ENCODE measurements around the gene NEDD9.

NEDD9 gene

GRCh38 chr6:11196511-11197174, 35.8 kb downstream of the NEDD9 start:
- Histone ChIP-seq H3K9me2 (replicated peaks; ENCODE audit: insufficient read depth, low read length) (no peaks in the 10 kb centered on the region), H3K79me2 (ENCODE audit: low read length) (no peaks in the 10 kb centered on the region; the same call in 1 of the 2 replicates), H3K36me3 (replicated peaks; ENCODE audit: insufficient read depth, low read length) (no peaks in the 10 kb centered on the region), H3K4me1 (ENCODE audit: low read length) (peaks cover 15% of the 10 kb centered on the region), H3K4me2 (ENCODE audit: low read depth, low read length) (no peak overlapping the region), H3K9ac (ENCODE audit: low read length) (no peak overlapping the region), H3K27ac (ENCODE audit: low read length) (no peak overlapping the region), H3F3A (ENCODE audit: insufficient read depth, low read length) (peaks cover 11% of the 10 kb centered on the region), H3K4me3 (ENCODE audit: low read length) (no peak overlapping the region), H4K20me1 (ENCODE audit: insufficient read depth, low read length) (no peaks in the 10 kb centered on the region), H2AFZ (ENCODE audit: low read length) (no peak overlapping the region), H3K27me3 (replicated peaks; ENCODE audit: insufficient read depth, low read length) (no peaks in the 10 kb centered on the region), H3K9me3 (replicated peaks; ENCODE audit: insufficient read depth, low read length) (no peaks in the 10 kb centered on the region)
- no peak for DNase-seq
- TF ChIP-seq EZH2phosphoT487 (IDR thresholded peaks at IDR 0.05; ENCODE audit: low read length): no peak
- TF ChIP-seq EZH2 (optimal IDR thresholded peaks at IDR 0.05; ENCODE audit: low read depth, low read length): no peak
- no peak for TF ChIP-seq CTCF (IDR thresholded peaks at IDR 0.05; ENCODE audit: low read length)

GRCh38 chr6:11194356-11195218, 37.9 kb downstream of the NEDD9 start:
- Histone ChIP-seq H3K27me3 (replicated peaks; ENCODE audit: insufficient read depth, low read length) (no peaks in the 10 kb centered on the region), H3K4me2 (ENCODE audit: low read depth, low read length) (no peak overlapping the region), H3K9me3 (replicated peaks; ENCODE audit: insufficient read depth, low read length) (no peaks in the 10 kb centered on the region), H3K4me3 (ENCODE audit: low read length) (no peak overlapping the region), H2AFZ (ENCODE audit: low read length) (no peak overlapping the region), H3K27ac (ENCODE audit: low read length) (no peak overlapping the region), H4K20me1 (ENCODE audit: insufficient read depth, low read length) (no peaks in the 10 kb centered on the region), H3K9me2 (replicated peaks; ENCODE audit: insufficient read depth, low read length) (no peaks in the 10 kb centered on the region), H3K36me3 (replicated peaks; ENCODE audit: insufficient read depth, low read length) (no peaks in the 10 kb centered on the region), H3K9ac (ENCODE audit: low read length) (no peak overlapping the region), H3F3A (ENCODE audit: insufficient read depth, low read length) (peaks cover 11% of the 10 kb centered on the region), H3K79me2 (ENCODE audit: low read length) (no peaks in the 10 kb centered on the region; the same call in 1 of the 2 replicates), H3K4me1 (ENCODE audit: low read length) (peaks cover 11% of the 10 kb centered on the region)
- TF ChIP-seq CTCF (IDR thresholded peaks at IDR 0.05; ENCODE audit: low read length): no peak
- TF ChIP-seq EZH2 (optimal IDR thresholded peaks at IDR 0.05; ENCODE audit: low read depth, low read length): no peak
- TF ChIP-seq EZH2phosphoT487 (IDR thresholded peaks at IDR 0.05; ENCODE audit: low read length): no peak
- DNase-seq: no peak

GRCh38 chr6:11193434-11193833, 39.0 kb downstream of the NEDD9 start:
- no peak overlapping the region for H3K27ac ChIP-seq (ENCODE audit: low read length)
- H2AFZ ChIP-seq (ENCODE audit: low read length): no peak overlapping the region
- H4K20me1 ChIP-seq (ENCODE audit: insufficient read depth, low read length): no peaks in the 10 kb centered on the region
- no peak for DNase-seq
- H3K4me2 ChIP-seq (ENCODE audit: low read depth, low read length): no peak overlapping the region
- peaks cover under 1% of the 10 kb centered on the region; the same call in 1 of the 2 replicates for H3F3A ChIP-seq (ENCODE audit: insufficient read depth, low read length)
- H3K4me3 ChIP-seq (ENCODE audit: low read length): no peak overlapping the region
- no peak overlapping the region for H3K9ac ChIP-seq (ENCODE audit: low read length)
- no peaks in the 10 kb centered on the region for H3K36me3 ChIP-seq (replicated peaks; ENCODE audit: insufficient read depth, low read length)
- H3K4me1 ChIP-seq (ENCODE audit: low read length): peaks cover 3% of the 10 kb centered on the region
- no peaks in the 10 kb centered on the region for H3K9me3 ChIP-seq (replicated peaks; ENCODE audit: insufficient read depth, low read length)
- TF ChIP-seq EZH2phosphoT487 (IDR thresholded peaks at IDR 0.05; ENCODE audit: low read length) (no peak), CTCF (IDR thresholded peaks at IDR 0.05; ENCODE audit: low read length) (no peak), EZH2 (optimal IDR thresholded peaks at IDR 0.05; ENCODE audit: low read depth, low read length) (no peak)
- H3K9me2 ChIP-seq (replicated peaks; ENCODE audit: insufficient read depth, low read length): no peaks in the 10 kb centered on the region
- no peaks in the 10 kb centered on the region for H3K27me3 ChIP-seq (replicated peaks; ENCODE audit: insufficient read depth, low read length)
- H3K79me2 ChIP-seq (ENCODE audit: low read length): no peaks in the 10 kb centered on the region; the same call in 1 of the 2 replicates

All from MM.1S (cell line).